Heart left ventricle (tissue), 16 donors: ENCODE data around the gene SEMA3F. TPM values are rescaled to one million over a fixed set of nuclear protein-coding genes. Genes with fewer than 3 reads are reported as not detected.

Source experiments
- ATAC-seq, 4 donors: fragments of 200-7000 bp; cut with Tn5 transposase; one replicate each; pipeline ENCODE4 v1.9.1; 2020 to 2022; ENCODE audit warnings: moderate library complexity in 4 of 4, mild to moderate bottlenecking in 3 of 4, moderate number of reproducible peaks in 1 of 4
- DNase-seq, 5 donors: peaks; one replicate each; pipeline ENCODE4 v3.0.0-alpha.2; 2020
- H3K27ac ChIP-seq, 12 donors: fragments of 200-600 bp; sonication (generic) in 4 of 12; one replicate each; pipeline versions ENCODE4 v1.5.0 to v1.8.0; 2016 to 2022; ENCODE audit warnings: mild to moderate bottlenecking in 2 of 12
- H3K27me3 ChIP-seq, 9 donors: fragments of 200-600 bp; sonication (generic) in 2 of 9; one replicate each; pipeline versions ENCODE4 v1.5.1 to v1.8.0; 2016 to 2022; ENCODE audit warnings: mild to moderate bottlenecking in 3 of 9
- H3K36me3 ChIP-seq, 9 donors: fragments of 200-600 bp; sonication (generic) in 2 of 9; one replicate each; pipeline versions ENCODE4 v1.5.0 to v1.8.0; 2018 to 2022; ENCODE audit warnings: mild to moderate bottlenecking in 2 of 9
- H3K4me1 ChIP-seq, 12 donors: fragments of 200-600 bp; sonication (generic) in 4 of 12; one replicate each; pipeline versions ENCODE4 v1.5.0 to v1.8.0; 2016 to 2022; ENCODE audit warnings: mild to moderate bottlenecking in 3 of 12
- H3K4me3 ChIP-seq, 12 donors: fragments of 200-600 bp; sonication (generic) in 4 of 12; one replicate each; pipeline versions ENCODE4 v1.5.0 to v1.8.0; 2017 to 2022; ENCODE audit warnings: mild to moderate bottlenecking in 9 of 12, moderate library complexity in 4 of 12
- H3K9me3 ChIP-seq, 12 donors: fragments of 200-600 bp; sonication (generic) in 4 of 12; one replicate each; pipeline versions ENCODE4 v1.5.0 to v1.8.0; 2016 to 2022; ENCODE audit warnings: mild to moderate bottlenecking in 1 of 12
- POLR2A ChIP-seq, 2 donors: fragments of 450-650 bp; IDR thresholded peaks; one replicate each; pipeline ENCODE4 v1.6.1; 2017; ENCODE audit warnings: antibody characterized with exemption in 2 of 2, mild to moderate bottlenecking in 2 of 2, moderate library complexity in 2 of 2
- WGBS, 4 donors: extraction: QIAGEN DNeasy Blood & Tissue Kit in 2 of 4; methylation state at CpG; one replicate each; pipeline versions ENCODE4 v1.1.5 to v1.1.7; 2013 to 2018; 5-methylcytosine and 5-hydroxymethylcytosine counted together
- intact Hi-C, 10 donors: fragments of 100-400 bp; cut with DNase I; formaldehyde crosslinking; loops; one replicate each; pipeline versions ENCODE4 v1.11.1 to v1.14.2; 2022
- polyA plus RNA-seq, 2 donors: library from polyadenylated mRNA; stranded (reverse); fragments of 200-250 nt; gene quantifications; one replicate each; pipeline ENCODE4 v1.2.3, GENCODE V29; 2013
- total RNA-seq, 9 donors: library from RNA; depleted of rRNA in 2 of 9; stranded (reverse); fragments of >200 nt in 2 of 9; fragmentation: NEBNext Ultra II Directional in 3 of 9; extraction: Animal tissue kit (Norgen Biotek cat#: 25700) in 3 of 9; gene quantifications; one replicate each; pipeline versions ENCODE4 v1.1.0 to v1.2.4, GENCODE V29; 2016 to 2023
- TF ChIP-seq, protein P1 (sequence below), 12 donors: fragments of 200-600 bp; sonication (generic) in 4 of 12; IDR thresholded peaks; one replicate each; pipeline versions ENCODE4 v1.5.0 to v1.8.0; 2018 to 2022; ENCODE audit warnings: antibody characterized with exemption in 12 of 12, mild to moderate bottlenecking in 5 of 12
- donor health status: ischemic (EF 13 %, LVEDD 7.1; RV severe dilation, severe dysfunction).
- donor health status: healthy with polysubstance abuse.
- donor health status: DM: no; HTN: yes; CAD: no.
- donor health status: DM: no; HTN: no; CAD: no.
- donor health status: ischemic (EF 25% LVEDD 6.9; RV normal size, moderate dysfunction).
- donor health status: ischemic (EF 25% LVEDD 5.7; RV mildly dilated, moderate dysfunction).
- donor health status: healthy.
- donor health status: DM: yes; HTN: yes; CAD: no.
- donor health status: ischemic (EF 35%, LVEDD 5.7; RV mildly dilated, moderate dysfunction).
- donor health status: nonischemic (EF 11% LVEDD 7.7; RV severe dilation, severe dysfunction).
- donor health status: DM: yes; HTN: yes; CAD: no.
- donor health status: PGD.
- donor health status: ischemic (EF 29% LVEDD 5.4; RV normal size, mild dysfunction).
- donor health status: nonischemic (EF 23%, LVEDD 6.1; RV moderate dilation, normal function).

Gene SEMA3F
- total and polyA plus RNA-seq, 11 donors = 6.1 to 94.1 (median 11.3) TPM

DNA sequence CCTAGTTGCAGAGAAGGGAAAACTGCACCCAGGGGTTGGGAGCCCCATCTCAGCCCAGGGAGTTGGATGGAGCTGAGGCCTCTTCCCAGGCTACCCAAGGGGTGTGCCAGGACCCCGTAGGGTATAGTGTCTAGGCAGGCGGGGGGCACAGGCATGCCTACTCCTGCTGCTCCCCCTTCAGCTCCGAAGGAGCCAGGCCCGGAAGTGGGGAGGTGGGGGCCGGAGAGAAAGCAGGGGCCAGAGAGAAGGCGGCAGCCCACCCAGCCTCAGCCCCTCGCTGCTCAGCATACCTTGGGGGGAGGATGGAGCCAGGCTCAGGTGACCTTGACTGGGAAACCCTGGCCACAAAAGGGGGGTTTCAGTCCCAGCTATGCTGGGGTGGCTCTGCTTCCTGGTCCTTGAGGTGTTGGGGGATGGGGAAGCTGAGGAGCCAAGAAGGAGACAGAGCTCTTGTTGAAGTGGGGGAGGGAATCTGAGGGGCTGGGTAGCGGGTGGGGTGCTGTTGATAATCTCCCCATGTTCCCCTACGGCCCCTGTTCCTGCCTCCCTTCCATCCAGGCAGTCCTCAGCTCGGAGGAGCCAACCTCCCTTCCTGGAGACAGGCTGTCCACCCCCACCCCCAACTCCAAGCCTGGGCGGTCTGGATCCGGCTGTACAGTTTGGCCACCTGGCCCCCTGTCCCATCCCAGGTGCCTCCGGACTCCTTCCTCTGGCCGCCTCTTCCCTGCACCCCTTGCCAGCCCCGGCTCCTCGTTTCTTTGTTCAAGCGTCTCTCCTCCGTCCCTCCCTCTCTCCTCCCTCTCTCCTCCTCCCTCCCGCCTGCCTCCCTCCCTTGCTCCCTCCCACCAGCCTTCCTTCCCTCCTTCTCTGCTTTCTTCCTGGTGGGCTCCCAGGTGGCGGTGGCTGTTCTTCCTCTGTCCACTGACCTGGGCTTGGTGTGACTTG is 1.7 kb downstream of the SEMA3F start:
- WGBS, 4 donors = 46 to 57% (median 51%) methylated on average over 17 to 20 of the region's 20 CpGs
- H3K27me3 ChIP-seq = peaks cover 0 to 23% (median 0%) of the 10 kb centered on the region in 9 donors
- peak overlapping the region in 11 of 12 donors; percentile 40 to 79 (median 62) for H3K4me3 ChIP-seq
- H3K9me3 ChIP-seq = no peaks in the 10 kb centered on the region
- H3K36me3 ChIP-seq = no peaks in the 10 kb centered on the region
- peak overlapping the region in 11 of 12 donors; percentile 53 to 92 (median 81) for H3K27ac ChIP-seq
- peak in 1 of 4 donors; percentile 10 for ATAC-seq
- no peak for TF ChIP-seq POLR2A (IDR thresholded peaks at IDR 0.05)
- TF ChIP-seq, protein P1, sequence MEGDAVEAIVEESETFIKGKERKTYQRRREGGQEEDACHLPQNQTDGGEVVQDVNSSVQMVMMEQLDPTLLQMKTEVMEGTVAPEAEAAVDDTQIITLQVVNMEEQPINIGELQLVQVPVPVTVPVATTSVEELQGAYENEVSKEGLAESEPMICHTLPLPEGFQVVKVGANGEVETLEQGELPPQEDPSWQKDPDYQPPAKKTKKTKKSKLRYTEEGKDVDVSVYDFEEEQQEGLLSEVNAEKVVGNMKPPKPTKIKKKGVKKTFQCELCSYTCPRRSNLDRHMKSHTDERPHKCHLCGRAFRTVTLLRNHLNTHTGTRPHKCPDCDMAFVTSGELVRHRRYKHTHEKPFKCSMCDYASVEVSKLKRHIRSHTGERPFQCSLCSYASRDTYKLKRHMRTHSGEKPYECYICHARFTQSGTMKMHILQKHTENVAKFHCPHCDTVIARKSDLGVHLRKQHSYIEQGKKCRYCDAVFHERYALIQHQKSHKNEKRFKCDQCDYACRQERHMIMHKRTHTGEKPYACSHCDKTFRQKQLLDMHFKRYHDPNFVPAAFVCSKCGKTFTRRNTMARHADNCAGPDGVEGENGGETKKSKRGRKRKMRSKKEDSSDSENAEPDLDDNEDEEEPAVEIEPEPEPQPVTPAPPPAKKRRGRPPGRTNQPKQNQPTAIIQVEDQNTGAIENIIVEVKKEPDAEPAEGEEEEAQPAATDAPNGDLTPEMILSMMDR (IDR thresholded peaks at IDR 0.05) = no peak
- intact Hi-C loops = loop anchor here in 1 of 10 donors (2.0 kb wide), 1 partner anchor 32 kb away; no protein-coding TSS in a partner anchor
- DNase-seq = no peak
- H3K4me1 ChIP-seq = peaks cover 3 to 70% (median 33%) of the 10 kb centered on the region in 12 donors

DNA sequence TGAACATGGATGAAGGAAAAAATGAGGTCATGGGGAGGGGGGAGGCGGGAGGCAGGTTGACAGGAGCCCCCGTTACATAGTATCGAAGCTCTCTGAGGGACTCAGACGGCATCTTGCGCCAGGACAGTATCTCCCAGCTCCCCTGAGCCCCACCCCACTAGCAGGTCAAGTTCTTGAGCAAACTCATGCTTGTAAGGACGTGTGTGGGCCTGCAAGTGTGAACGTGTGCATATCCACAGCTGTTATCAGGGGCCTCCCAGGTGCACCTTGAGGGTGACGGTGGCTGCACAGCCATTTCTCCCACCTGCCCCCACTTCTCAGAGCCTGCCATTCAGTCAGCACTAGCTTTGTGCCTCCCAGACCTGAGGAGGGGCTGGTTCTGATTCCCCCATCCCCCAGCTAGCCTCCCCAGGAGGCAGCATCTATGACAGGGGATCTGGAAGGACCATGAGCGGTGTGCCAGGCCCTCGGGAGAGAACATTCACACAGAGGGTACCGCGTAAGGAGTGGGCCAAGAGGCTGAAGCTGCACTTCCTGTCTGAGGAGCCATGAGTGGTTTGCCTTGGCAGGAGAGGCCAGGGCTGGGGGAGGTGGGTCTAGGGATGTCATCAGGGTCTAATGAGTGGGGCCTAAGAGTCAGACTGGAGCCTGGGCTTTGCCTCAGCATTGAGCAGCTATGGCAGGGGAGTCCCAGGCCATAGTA is 2.9 kb downstream of the SEMA3F start:
- Histone ChIP-seq H3K36me3 (no peaks in the 10 kb centered on the region), H3K27ac (peak overlapping the region; percentile 20 to 92 (median 82)), H3K9me3 (no peaks in the 10 kb centered on the region), H3K4me3 (peak overlapping the region in 4 of 12 donors; percentile 21 to 75 (median 58)), H3K4me1 (peaks cover 3 to 81% (median 45%) of the 10 kb centered on the region in 12 donors), H3K27me3 (peaks cover 0 to 23% (median 0%) of the 10 kb centered on the region in 9 donors)
- ATAC-seq = no peak
- TF ChIP-seq, protein P1 (IDR thresholded peaks at IDR 0.05) = no peak
- no peak for TF ChIP-seq POLR2A (IDR thresholded peaks at IDR 0.05)
- whole genome bisulfite sequencing, 4 donors = 75 to 78% (median 76%) methylated on average over 12 of the region's 12 CpGs
- intact Hi-C loops = loop anchor here in 2 of 10 donors (2.0 kb wide), 2 partner anchors 15 to 31 kb away; no protein-coding TSS in a partner anchor
- no peak for DNase-seq

DNA sequence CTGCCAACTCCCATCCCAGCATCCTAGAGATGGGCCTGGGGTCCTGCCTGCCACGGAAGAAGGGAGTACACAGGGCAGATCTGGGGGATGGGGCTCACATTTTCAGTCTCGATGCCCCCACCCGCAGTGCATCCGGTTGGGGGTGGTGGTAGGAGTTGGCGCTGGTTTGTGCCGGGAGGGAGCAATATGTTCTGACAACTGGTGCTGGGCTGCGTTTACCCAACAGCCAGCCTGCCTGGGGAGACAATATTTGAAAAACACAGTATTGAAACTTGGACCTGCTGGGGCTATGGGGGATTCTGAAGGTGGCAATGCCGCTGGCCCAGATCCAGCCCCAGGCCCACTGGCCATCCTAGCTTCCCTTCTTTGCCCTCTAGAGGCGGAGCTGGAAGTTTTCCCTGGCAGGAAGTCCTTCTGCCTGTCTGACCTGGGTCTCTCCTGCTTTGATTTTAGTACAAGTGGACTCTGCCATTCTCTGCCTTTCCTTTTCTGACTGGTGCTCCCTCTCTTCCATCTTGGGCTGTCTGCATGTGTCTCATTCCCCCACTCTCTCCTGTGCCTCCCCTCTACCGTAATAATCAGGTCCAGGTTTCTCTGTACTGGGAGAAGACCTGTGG is 3.5 kb downstream of the SEMA3F start:
- peaks cover 0 to 23% (median 0%) of the 10 kb centered on the region in 9 donors for H3K27me3 ChIP-seq
- H3K9me3 ChIP-seq = no peaks in the 10 kb centered on the region
- peak overlapping the region in 4 of 12 donors; percentile 15 to 57 (median 21) for H3K4me3 ChIP-seq
- no peak for TF ChIP-seq POLR2A (IDR thresholded peaks at IDR 0.05)
- TF ChIP-seq, protein P1 (IDR thresholded peaks at IDR 0.05) = no peak
- H3K36me3 ChIP-seq = no peaks in the 10 kb centered on the region
- intact Hi-C loops = loop anchor here in 1 of 10 donors (2.0 kb wide), 1 partner anchor 14 kb away; no protein-coding TSS in a partner anchor
- WGBS, 4 donors = 59 to 84% (median 68%) methylated on average over 10 of the region's 10 CpGs
- peaks cover 3 to 88% (median 51%) of the 10 kb centered on the region in 12 donors for H3K4me1 ChIP-seq
- DNase-seq = no peak
- peak overlapping the region; percentile 20 to 92 (median 82) for H3K27ac ChIP-seq
- ATAC-seq = no peak
